ENCODE data around the gene E2F4. TPM values are rescaled to one million over a fixed set of nuclear protein-coding genes. Genes with fewer than 3 reads are reported as not detected.

The E2F4 gene
- total and polyA plus RNA-seq, 2 of the 13 experiments (the other 11 are each of a cell fraction or from before 2014, with no cell fraction given) = 84.8 to 91.2 TPM

DNA sequence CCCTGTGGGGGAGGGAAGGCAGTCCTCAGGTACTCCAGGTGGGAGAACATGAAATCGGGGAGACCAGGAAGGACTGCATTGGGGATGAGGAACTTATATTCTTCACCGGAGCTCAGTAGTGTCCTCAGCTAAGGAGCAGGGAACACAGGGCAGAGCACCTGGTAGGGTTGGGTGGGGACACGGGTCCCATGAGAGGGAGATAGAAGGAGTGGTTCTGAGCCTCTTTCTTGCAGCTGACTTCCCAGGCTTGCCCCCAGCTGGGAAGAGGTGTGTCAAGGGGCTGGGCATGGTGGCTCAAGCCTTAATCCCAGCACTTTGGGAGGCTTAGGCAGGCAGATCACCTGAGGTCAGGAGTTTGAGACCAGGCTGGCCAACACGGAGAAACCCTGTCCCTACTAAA is 53.2 kb downstream of the E2F4 start:
- ATAC-seq (no peak), FAIRE-seq (no peak), DNase-seq (ENCODE audit: low spot score) (no peak)
- 89% methylated on average over 4 of the region's 4 CpGs for WGBS (ENCODE audit: low lambda C conversion rate)
- peaks cover 2 to 4% of the 10 kb centered on the region in 2 experiments; a peak in 2 of 5 replicates for H3K36me3 ChIP-seq (replicated peaks in 1 of 2; ENCODE audit: control insufficient read depth in 1 of 2, insufficient read depth in 2 of 2, low read length in 2 of 2)
- peak overlapping the region; percentile 97 for H3K4me2 ChIP-seq (ENCODE audit: low read depth, low read length)
- peaks cover 0 to 17% of the 10 kb centered on the region in 2 experiments; a peak in 3 of 5 replicates for H3K27me3 ChIP-seq (ENCODE audit: control insufficient read depth in 1 of 2, insufficient read depth in 2 of 2, low read length in 2 of 2)
- in situ Hi-C loops (cut with HindIII; ENCODE audit: extremely low pct_ligation_motif_present, low pct_unique_long_range_greater_than_20kb) (no loop called here), intact Hi-C loops (cut with micrococcal nuclease; ENCODE audit: unreplicated experiment) (no loop called here)
- H3K27ac ChIP-seq (ENCODE audit: extremely low read length, insufficient read depth, low read length) = peak overlapping the region; percentile 73
- H3K4me3 ChIP-seq (replicated peaks in 1 of 3; ENCODE audit: insufficient read depth in 1 of 3, low read depth in 2 of 3, low read length in 3 of 3) = peak overlapping the region in 1 of 3 experiments; percentile 85; a peak in 1 of 6 replicates
- H3K4me1 ChIP-seq (ENCODE audit: insufficient read depth, low read length) = peaks cover 68% of the 10 kb centered on the region
- H3K79me2 ChIP-seq (ENCODE audit: insufficient read depth, low read length) = no peaks in the 10 kb centered on the region
- TF ChIP-seq, protein P1, sequence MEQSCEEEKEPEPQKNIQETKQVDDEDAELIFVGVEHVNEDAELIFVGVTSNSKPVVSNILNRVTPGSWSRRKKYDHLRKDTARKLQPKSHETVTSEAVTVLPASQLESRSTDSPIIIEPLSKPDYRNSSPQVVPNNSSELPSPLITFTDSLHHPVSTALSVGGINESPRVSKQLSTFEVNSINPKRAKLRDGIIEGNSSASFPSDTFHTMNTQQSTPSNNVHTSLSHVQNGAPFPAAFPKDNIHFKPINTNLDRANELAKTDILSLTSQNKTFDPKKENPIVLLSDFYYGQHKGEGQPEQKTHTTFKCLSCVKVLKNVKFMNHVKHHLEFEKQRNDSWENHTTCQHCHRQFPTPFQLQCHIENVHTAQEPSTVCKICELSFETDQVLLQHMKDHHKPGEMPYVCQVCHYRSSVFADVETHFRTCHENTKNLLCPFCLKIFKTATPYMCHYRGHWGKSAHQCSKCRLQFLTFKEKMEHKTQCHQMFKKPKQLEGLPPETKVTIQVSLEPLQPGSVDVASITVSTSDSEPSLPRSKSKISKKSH (CRISPR knock-in tag; IDR thresholded peaks at IDR 0.05; ENCODE audit: borderline replicate concordance) = no peak
- TF ChIP-seq, protein P2, sequence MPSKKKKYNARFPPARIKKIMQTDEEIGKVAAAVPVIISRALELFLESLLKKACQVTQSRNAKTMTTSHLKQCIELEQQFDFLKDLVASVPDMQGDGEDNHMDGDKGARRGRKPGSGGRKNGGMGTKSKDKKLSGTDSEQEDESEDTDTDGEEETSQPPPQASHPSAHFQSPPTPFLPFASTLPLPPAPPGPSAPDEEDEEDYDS (CRISPR knock-in tag; IDR thresholded peaks at IDR 0.05) = no peak
- TF ChIP-seq RBAK (CRISPR knock-in tag; IDR thresholded peaks at IDR 0.05) (no peak), ZNF549 (CRISPR knock-in tag; IDR thresholded peaks at IDR 0.05) (no peak), ZBTB39 (CRISPR knock-in tag; IDR thresholded peaks at IDR 0.05) (no peak), HOXA3 (CRISPR knock-in tag; IDR thresholded peaks at IDR 0.05) (no peak), TCF12 (IDR thresholded peaks at IDR 0.05) (no peak), TCF12 (CRISPR knock-in tag; IDR thresholded peaks at IDR 0.05) (no peak; the same call in 1 of the 2 replicates), ZNF660 (CRISPR knock-in tag; IDR thresholded peaks at IDR 0.05; ENCODE audit: borderline replicate concordance, low read depth) (no peak), ZNF720 (CRISPR knock-in tag; IDR thresholded peaks at IDR 0.05) (no peak), ZNF30 (CRISPR knock-in tag; IDR thresholded peaks at IDR 0.05) (no peak), HMG20A (CRISPR knock-in tag; IDR thresholded peaks at IDR 0.05; ENCODE audit: borderline replicate concordance) (no peak), BRCA1 (CRISPR knock-in tag; IDR thresholded peaks at IDR 0.05) (no peak), MIER3 (CRISPR knock-in tag; IDR thresholded peaks at IDR 0.05; ENCODE audit: borderline replicate concordance) (no peak)
- TF ChIP-seq, protein P3, sequence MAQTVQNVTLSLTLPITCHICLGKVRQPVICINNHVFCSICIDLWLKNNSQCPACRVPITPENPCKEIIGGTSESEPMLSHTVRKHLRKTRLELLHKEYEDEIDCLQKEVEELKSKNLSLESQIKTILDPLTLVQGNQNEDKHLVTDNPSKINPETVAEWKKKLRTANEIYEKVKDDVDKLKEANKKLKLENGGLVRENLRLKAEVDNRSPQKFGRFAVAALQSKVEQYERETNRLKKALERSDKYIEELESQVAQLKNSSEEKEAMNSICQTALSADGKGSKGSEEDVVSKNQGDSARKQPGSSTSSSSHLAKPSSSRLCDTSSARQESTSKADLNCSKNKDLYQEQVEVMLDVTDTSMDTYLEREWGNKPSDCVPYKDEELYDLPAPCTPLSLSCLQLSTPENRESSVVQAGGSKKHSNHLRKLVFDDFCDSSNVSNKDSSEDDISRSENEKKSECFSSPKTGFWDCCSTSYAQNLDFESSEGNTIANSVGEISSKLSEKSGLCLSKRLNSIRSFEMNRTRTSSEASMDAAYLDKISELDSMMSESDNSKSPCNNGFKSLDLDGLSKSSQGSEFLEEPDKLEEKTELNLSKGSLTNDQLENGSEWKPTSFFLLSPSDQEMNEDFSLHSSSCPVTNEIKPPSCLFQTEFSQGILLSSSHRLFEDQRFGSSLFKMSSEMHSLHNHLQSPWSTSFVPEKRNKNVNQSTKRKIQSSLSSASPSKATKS (CRISPR knock-in tag; IDR thresholded peaks at IDR 0.05) = no peak
- H4K20me1 ChIP-seq (ENCODE audit: insufficient read depth, low read length) = no peaks in the 10 kb centered on the region
- H3K9ac ChIP-seq (ENCODE audit: insufficient read depth, low read depth, low read length) = peak overlapping the region; percentile 69; the same call in 1 of the 2 replicates
- BruUV-seq (replicated peaks) = TSS peak; percentile 49
- H2AFZ ChIP-seq (ENCODE audit: low read length) = no peak overlapping the region
- POLR2A ChIA-PET = interaction anchor here (4.5 to 6.1 kb wide), 2 partner anchors 13 to 19 kb away, joined by 24 to 71 read pairs; partner anchors contain the start of gene TMEM208
- CTCF ChIA-PET (ENCODE audit: low intra/inter-chr PET ratio, low total read pairs) = no interaction called here
- H3K9me3 ChIP-seq (ENCODE audit: low read length) = no peaks in the 10 kb centered on the region
